Karpas-422 (cell line): ENCODE results near the gene KIZ. TPM values are rescaled to one million over a fixed set of nuclear protein-coding genes. Genes with fewer than 3 reads are reported as not detected.
A peak's percentile ranks its signal among the peaks of the same experiment; 100 is the strongest.

Source experiments
- DNase-seq: peaks from one replicate; pipeline ENCODE4 v3.0.0-alpha.2; 2015
- H2AFZ ChIP-seq: fragments of 200-600 bp; sonication (generic); 2 replicates; pipeline ENCODE4 v1.6.1; 2014; ENCODE audit warnings: antibody characterized with exemption, low read length, mixed read lengths
- H3K27ac ChIP-seq: fragments of 200-600 bp; sonication (generic); 2 replicates; pipeline ENCODE4 v1.5.1; 2014; ENCODE audit warnings: mild to moderate bottlenecking, low read length, moderate library complexity
- H3K27me3 ChIP-seq: fragments of 200-600 bp; sonication (generic); 2 replicates; pipeline ENCODE4 v1.6.1; 2014; ENCODE audit warnings: low read length, mixed read lengths
- H3K36me3 ChIP-seq: fragments of 200-600 bp; sonication (generic); 2 replicates; pipeline ENCODE4 v1.6.1; 2014; ENCODE audit warnings: low read length, mixed read lengths; ENCODE audit not compliant: insufficient read depth
- H3K4me1 ChIP-seq: fragments of 200-600 bp; sonication (generic); 2 replicates; pipeline ENCODE4 v1.6.1; 2014; ENCODE audit warnings: mild to moderate bottlenecking, low read length, mixed read lengths
- H3K4me2 ChIP-seq: fragments of 200-600 bp; sonication (generic); 2 replicates; pipeline ENCODE4 v1.6.1; 2014; ENCODE audit warnings: low read length, low read depth, mild to moderate bottlenecking; ENCODE audit not compliant: poor library complexity, severe bottlenecking
- H3K4me3 ChIP-seq: fragments of 200-600 bp; sonication (generic); 2 replicates; pipeline ENCODE4 v1.5.1; 2014; ENCODE audit warnings: mild to moderate bottlenecking, antibody characterized with exemption, low read length, mixed read lengths
- H3K79me2 ChIP-seq: fragments of 200-600 bp; sonication (generic); 2 replicates; pipeline ENCODE4 v1.6.1; 2014; ENCODE audit warnings: mild to moderate bottlenecking, low read length, mixed read lengths
- H3K9ac ChIP-seq: fragments of 200-600 bp; sonication (generic); 2 replicates; pipeline ENCODE4 v1.6.0; 2014; ENCODE audit warnings: low read length
- H3K9me2 ChIP-seq: fragments of 200-600 bp; sonication (generic), shearing (Covaris generic); replicated peaks from 2 replicates; pipeline ENCODE4 v1.6.0; 2014; ENCODE audit warnings: mild to moderate bottlenecking, low read length, moderate library complexity; ENCODE audit not compliant: insufficient read depth
- H3K9me3 ChIP-seq: fragments of 300-700, 200-600 bp; sonication (generic); 2 replicates; pipeline ENCODE4 v1.6.1; 2014; ENCODE audit warnings: low read length, mixed read lengths
- H4K20me1 ChIP-seq: fragments of 200-600 bp; sonication (generic); 2 replicates; pipeline ENCODE4 v1.6.1; 2014; ENCODE audit warnings: mild to moderate bottlenecking, antibody characterized with exemption, low read length, low read depth; ENCODE audit not compliant: insufficient read depth
- total RNA-seq: library from RNA; depleted of rRNA; stranded (reverse); fragments of >200 nt; shearing (Covaris generic); gene quantifications from 2 replicates; pipeline ENCODE4 v1.2.3, GENCODE V29; 2014; ENCODE audit warnings: low replicate concordance

The KIZ gene
- total RNA-seq, 1 experiment from 2014 or later: 22.1 TPM

GRCh38 chr20:21102603-21103311 is 23.1 kb upstream of the KIZ start:
- Histone ChIP-seq H3K4me2 (peak overlapping the region; percentile 94), H2AFZ (peak overlapping the region; percentile 86), H3K27ac (no peak overlapping the region), H3K9me2 (no peaks in the 10 kb centered on the region), H3K27me3 (no peaks in the 10 kb centered on the region), H3K36me3 (no peaks in the 10 kb centered on the region), H3K9ac (peak overlapping the region; percentile 62), H3K4me1 (peaks cover 36% of the 10 kb centered on the region), H3K79me2 (no peaks in the 10 kb centered on the region), H4K20me1 (no peaks in the 10 kb centered on the region), H3K9me3 (no peaks in the 10 kb centered on the region), H3K4me3 (peak overlapping the region; percentile 68)
- peak; percentile 80 for DNase-seq

DNA sequence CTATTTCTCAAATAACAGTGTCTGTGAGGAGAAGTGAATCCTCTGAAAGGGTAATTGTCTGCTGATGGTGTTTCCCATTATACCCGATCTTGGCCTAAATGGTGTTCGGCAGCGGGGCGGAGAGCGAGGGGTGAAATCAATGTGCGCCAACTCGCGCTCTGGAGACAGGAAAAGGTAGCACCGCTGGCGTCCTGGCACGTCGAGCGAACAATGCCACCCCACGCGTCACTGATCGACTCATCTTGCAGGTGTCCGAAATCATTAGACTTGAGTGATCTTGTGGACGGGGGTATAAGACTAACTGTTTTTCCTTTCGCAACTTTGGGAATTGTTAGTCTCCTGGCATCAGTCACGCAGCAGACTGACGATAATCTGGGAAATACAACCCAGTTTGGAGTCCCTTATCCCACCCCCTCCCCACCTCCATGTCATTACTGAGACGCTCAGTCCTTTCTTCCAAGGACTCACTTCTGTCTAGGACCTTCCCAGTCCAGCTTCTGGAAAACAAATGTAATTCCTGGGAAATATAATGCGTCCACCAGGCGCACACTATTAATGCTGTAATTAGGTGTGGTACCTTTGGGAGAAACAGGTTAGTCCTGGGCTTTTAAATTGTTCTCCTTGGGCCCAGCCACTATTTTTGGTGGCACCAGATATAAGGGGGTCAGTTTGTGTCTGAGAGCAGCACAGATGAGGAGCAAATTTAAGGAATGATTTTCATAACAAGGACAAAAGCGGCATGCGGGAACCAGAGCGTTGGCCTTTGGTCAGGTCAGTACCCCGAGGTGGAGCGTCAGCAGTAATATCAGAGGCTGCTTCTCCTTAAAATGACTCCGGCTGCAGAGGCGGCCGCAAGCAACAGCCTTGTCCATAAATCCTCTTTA is 22.1 kb upstream of the KIZ start:
- Histone ChIP-seq H3K27ac (no peak overlapping the region), H2AFZ (no peak overlapping the region), H3K27me3 (no peaks in the 10 kb centered on the region), H3K9me2 (no peaks in the 10 kb centered on the region), H3K4me3 (no peak overlapping the region), H3K9me3 (no peaks in the 10 kb centered on the region), H3K4me1 (peaks cover 36% of the 10 kb centered on the region), H3K79me2 (no peaks in the 10 kb centered on the region), H3K9ac (no peak overlapping the region), H3K4me2 (peak overlapping the region; percentile 94), H3K36me3 (no peaks in the 10 kb centered on the region), H4K20me1 (no peaks in the 10 kb centered on the region)
- DNase-seq: no peak

GRCh38 chr20:21104466-21104761 is 21.5 kb upstream of the KIZ start:
- DNase-seq: no peak
- H4K20me1 ChIP-seq: no peaks in the 10 kb centered on the region
- H3K9me3 ChIP-seq: no peaks in the 10 kb centered on the region
- no peaks in the 10 kb centered on the region for H3K79me2 ChIP-seq
- H3K4me1 ChIP-seq: peaks cover 36% of the 10 kb centered on the region
- no peaks in the 10 kb centered on the region for H3K9me2 ChIP-seq
- H3K4me3 ChIP-seq: no peak overlapping the region
- H2AFZ ChIP-seq: no peak overlapping the region
- no peak overlapping the region for H3K27ac ChIP-seq
- no peak overlapping the region for H3K9ac ChIP-seq
- no peaks in the 10 kb centered on the region for H3K27me3 ChIP-seq
- H3K36me3 ChIP-seq: no peaks in the 10 kb centered on the region
- no peak overlapping the region for H3K4me2 ChIP-seq

DNA sequence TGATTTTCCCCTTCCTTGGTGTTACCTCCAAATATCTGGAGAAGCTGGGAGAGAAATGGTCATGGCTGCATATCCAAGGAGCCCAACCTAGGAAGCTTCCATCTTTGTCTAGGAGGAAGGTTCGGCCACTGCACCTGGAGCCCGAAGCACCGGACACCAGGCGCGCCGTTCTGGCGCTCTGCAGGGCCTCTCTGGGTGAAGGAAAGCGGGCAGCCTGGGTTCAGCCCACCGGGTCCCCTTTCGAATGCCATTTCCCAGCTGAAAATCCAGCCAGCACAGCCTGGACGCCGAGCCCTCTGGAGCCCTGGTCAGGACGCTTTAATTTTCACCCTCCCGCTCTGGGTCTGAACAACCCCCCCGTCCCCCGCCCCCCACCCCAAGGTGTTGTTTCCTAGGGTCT is 21.0 kb upstream of the KIZ start:
- Histone ChIP-seq H3K27me3 (no peaks in the 10 kb centered on the region), H3K9ac (no peak overlapping the region), H3K27ac (no peak overlapping the region), H3K4me2 (no peak overlapping the region), H2AFZ (no peak overlapping the region), H4K20me1 (no peaks in the 10 kb centered on the region), H3K36me3 (no peaks in the 10 kb centered on the region), H3K9me3 (no peaks in the 10 kb centered on the region), H3K4me3 (no peak overlapping the region), H3K4me1 (peaks cover 33% of the 10 kb centered on the region), H3K9me2 (no peaks in the 10 kb centered on the region), H3K79me2 (no peaks in the 10 kb centered on the region)
- no peak for DNase-seq

DNA sequence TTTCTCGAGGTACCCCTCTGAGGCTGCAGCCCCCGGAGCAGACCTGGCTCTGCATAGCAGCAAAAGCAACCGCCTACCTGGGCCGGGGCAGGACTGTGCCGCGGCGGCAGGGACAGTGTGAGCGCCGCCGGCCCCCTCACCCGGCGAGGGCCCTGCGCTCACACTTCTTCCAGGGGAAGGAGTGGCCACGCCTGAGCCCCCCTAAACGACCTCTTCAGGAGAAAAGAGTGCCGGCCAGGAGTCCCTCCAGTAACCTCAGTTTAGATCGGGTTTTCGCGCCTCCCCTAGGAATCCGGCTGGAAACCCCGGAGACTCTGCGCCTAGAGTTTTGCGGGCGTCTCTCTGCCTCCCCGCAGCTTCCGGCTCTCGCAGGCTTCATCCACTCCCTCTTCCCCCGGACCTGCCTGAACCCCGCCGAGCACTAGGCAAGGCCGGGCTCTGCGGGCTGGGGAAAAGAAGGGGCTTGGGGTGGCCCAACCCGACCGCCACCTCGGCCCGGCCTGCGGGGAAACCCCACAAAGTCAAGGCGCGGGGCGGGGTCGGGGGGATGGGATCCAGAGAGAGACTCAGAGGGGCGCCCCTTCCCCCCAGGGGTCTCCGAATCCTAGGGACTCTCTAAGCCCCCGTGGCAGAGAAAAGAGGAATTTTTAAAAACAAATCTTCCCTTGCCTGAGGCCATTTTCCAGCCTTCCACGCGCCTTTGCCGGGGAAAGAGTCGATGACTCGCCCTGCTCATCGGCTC is 20.3 kb upstream of the KIZ start:
- no peak overlapping the region for H2AFZ ChIP-seq
- no peak overlapping the region for H3K9ac ChIP-seq
- H3K27ac ChIP-seq: no peak overlapping the region
- no peak for DNase-seq
- no peak overlapping the region for H3K4me3 ChIP-seq
- H3K79me2 ChIP-seq: no peaks in the 10 kb centered on the region
- peaks cover 26% of the 10 kb centered on the region for H3K4me1 ChIP-seq
- H3K9me2 ChIP-seq: no peaks in the 10 kb centered on the region
- no peaks in the 10 kb centered on the region for H4K20me1 ChIP-seq
- no peaks in the 10 kb centered on the region for H3K36me3 ChIP-seq
- H3K27me3 ChIP-seq: no peaks in the 10 kb centered on the region
- H3K4me2 ChIP-seq: no peak overlapping the region
- H3K9me3 ChIP-seq: no peaks in the 10 kb centered on the region

GRCh38 chr20:21106171-21107017 is 19.5 kb upstream of the KIZ start, which contains the start of gene LINC00237:
Gene LINC00237 (minus strand): TSS chr20:21106358.
- H3K27me3 ChIP-seq: no peaks in the 10 kb centered on the region
- H3K9ac ChIP-seq: no peak within 1 kb of the TSS
- no peak within 1 kb of the TSS for H3K4me3 ChIP-seq
- no peaks in the 10 kb centered on the region for H3K36me3 ChIP-seq
- H3K27ac ChIP-seq: no peak within 1 kb of the TSS
- no peaks in the 10 kb centered on the region for H3K9me3 ChIP-seq
- H3K79me2 ChIP-seq: no peaks in the 10 kb centered on the region
- H3K4me2 ChIP-seq: no peak within 1 kb of the TSS
- DNase-seq: no peak
- H3K4me1 ChIP-seq: peaks cover 18% of the 10 kb centered on the region
- H2AFZ ChIP-seq: no peak within 1 kb of the TSS
- H4K20me1 ChIP-seq: no peaks in the 10 kb centered on the region
- H3K9me2 ChIP-seq: no peaks in the 10 kb centered on the region

DNA sequence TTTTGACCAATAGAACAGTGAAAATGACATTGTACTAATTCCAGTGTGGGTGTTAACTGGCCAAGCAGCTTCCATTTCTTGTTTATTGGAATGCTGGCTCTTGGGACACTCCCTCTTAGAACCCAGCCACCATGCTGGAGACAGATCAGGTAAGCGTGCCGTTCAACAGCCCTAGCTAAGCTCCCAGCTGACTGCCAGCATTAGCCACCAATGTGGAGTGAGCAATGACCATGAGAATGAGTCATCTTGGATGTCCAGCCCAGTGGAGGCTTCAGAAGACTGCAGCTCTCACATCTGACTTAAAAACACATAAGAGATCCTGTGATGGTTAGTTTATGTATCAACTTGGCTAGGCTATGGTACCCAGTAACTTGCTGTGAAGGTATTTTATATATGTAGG is 16.7 kb upstream of the KIZ start:
- Histone ChIP-seq H3K9me2 (no peaks in the 10 kb centered on the region), H3K27ac (no peak overlapping the region), H2AFZ (no peak overlapping the region), H3K4me1 (no peaks in the 10 kb centered on the region), H3K9ac (no peak overlapping the region), H3K79me2 (no peaks in the 10 kb centered on the region), H3K9me3 (no peaks in the 10 kb centered on the region), H3K36me3 (no peaks in the 10 kb centered on the region), H3K4me3 (no peak overlapping the region), H3K27me3 (no peaks in the 10 kb centered on the region), H3K4me2 (no peak overlapping the region), H4K20me1 (no peaks in the 10 kb centered on the region)
- DNase-seq: no peak
